ENCODE results near the gene TREH.

The TREH gene

GRCh38 chr11:118608360-118609227, 70.9 kb downstream of the TREH start:
- peak; percentile 40 for DNase-seq

- DNase-seq: peak; percentile 68
Measured at GRCh38 chr11:118607401-118608359, 71.8 kb downstream of the TREH start, which contains the start of gene PHLDB1. Gene PHLDB1, plus strand, starts transcription at chr11:118607615. Its CDS starts 6,222 bp downstream, at chr11:118613837.
